Psoas muscle (tissue), 8 donors: ENCODE measurements around the gene ZAP70. TPM values are rescaled to one million over a fixed set of nuclear protein-coding genes. Genes with fewer than 3 reads are reported as not detected.

ENCODE experiments used
- ATAC-seq, 4 donors: fragments of 200-7000 bp; cut with Tn5 transposase; one replicate each; pipeline ENCODE4 v1.9.1; 2020; ENCODE audit warnings: moderate library complexity in 3 of 4, mild to moderate bottlenecking in 2 of 4
- DNase-seq, 2 donors: peaks; one replicate each; pipeline ENCODE4 v3.0.0-alpha.2; 2020
- H3K27ac ChIP-seq: fragments of 200-600 bp; one replicate; pipeline ENCODE4 v1.8.0; 2022
- H3K27me3 ChIP-seq, 3 donors: fragments of 200-600 bp in 1 of 3; one replicate each; pipeline versions ENCODE4 v1.6.1 to v1.8.0; 2013 to 2022; ENCODE audit warnings: low read length in 2 of 3, mild to moderate bottlenecking in 2 of 3, moderate library complexity in 1 of 3; ENCODE audit not compliant: insufficient read depth in 3 of 3
- H3K36me3 ChIP-seq, 2 donors: fragments of 200-600 bp in 1 of 2; one replicate each; pipeline versions ENCODE4 v1.6.1 to v1.8.0; 2013 to 2022; ENCODE audit warnings: low read depth in 1 of 2, mild to moderate bottlenecking in 1 of 2, moderate library complexity in 1 of 2; ENCODE audit not compliant: insufficient read depth in 1 of 2
- H3K4me1 ChIP-seq: fragments of 200-600 bp; one replicate; pipeline ENCODE4 v1.8.0; 2022
- H3K4me3 ChIP-seq: fragments of 200-600 bp; one replicate; pipeline ENCODE4 v1.8.0; 2022; ENCODE audit warnings: mild to moderate bottlenecking
- H3K9me3 ChIP-seq: fragments of 200-600 bp; one replicate; pipeline ENCODE4 v1.8.0; 2022
- WGBS, 3 donors: extraction: QIAGEN DNeasy Blood & Tissue Kit; methylation state at CpG; one replicate each; pipeline versions ENCODE4 v1.1.6 to v1.1.7; 2013; 5-methylcytosine and 5-hydroxymethylcytosine counted together
- intact Hi-C, 2 donors: fragments of 100-400 bp; cut with DNase I; formaldehyde crosslinking; loops; one replicate each; pipeline versions ENCODE4 v1.11.0 to v1.14.2; 2022
- polyA plus RNA-seq, 3 donors: library from polyadenylated mRNA; stranded (reverse); fragments of 200-250 nt; gene quantifications; one replicate each; pipeline ENCODE4 v1.2.3, GENCODE V29; 2013
- total RNA-seq, 4 donors: library from RNA; stranded (reverse); fragmentation: NEBNext Ultra II Directional in 2 of 4; extraction: Animal tissue kit (Norgen Biotek cat#: 25700) in 2 of 4; gene quantifications; one replicate each; pipeline versions ENCODE4 v1.2.1 to v1.2.4, GENCODE V29; 2021 to 2023
- TF ChIP-seq, protein P1 (sequence below): fragments of 200-600 bp; IDR thresholded peaks from one replicate; pipeline ENCODE4 v1.8.0; 2022; ENCODE audit warnings: antibody characterized with exemption
- donor health status: healthy with polysubstance abuse.
- donor health status: DM: no; HTN: no; CAD: no; lungs with moderate emphysema.
- donor health status: Bipolar disorder and iron deficiency.
- donor health status: healthy.
- donor health status: DM: yes; HTN: yes; CAD: no.
- donor health status: DM: no; HTN: no; CAD: no.
- donor health status: DM: no; HTN: no; CAD: no.
- donor health status: DM: yes; HTN: yes; CAD: no.

Gene ZAP70
- total and polyA plus RNA-seq, 7 donors = 0.40 to 1.2 (median 0.74) TPM

DNA sequence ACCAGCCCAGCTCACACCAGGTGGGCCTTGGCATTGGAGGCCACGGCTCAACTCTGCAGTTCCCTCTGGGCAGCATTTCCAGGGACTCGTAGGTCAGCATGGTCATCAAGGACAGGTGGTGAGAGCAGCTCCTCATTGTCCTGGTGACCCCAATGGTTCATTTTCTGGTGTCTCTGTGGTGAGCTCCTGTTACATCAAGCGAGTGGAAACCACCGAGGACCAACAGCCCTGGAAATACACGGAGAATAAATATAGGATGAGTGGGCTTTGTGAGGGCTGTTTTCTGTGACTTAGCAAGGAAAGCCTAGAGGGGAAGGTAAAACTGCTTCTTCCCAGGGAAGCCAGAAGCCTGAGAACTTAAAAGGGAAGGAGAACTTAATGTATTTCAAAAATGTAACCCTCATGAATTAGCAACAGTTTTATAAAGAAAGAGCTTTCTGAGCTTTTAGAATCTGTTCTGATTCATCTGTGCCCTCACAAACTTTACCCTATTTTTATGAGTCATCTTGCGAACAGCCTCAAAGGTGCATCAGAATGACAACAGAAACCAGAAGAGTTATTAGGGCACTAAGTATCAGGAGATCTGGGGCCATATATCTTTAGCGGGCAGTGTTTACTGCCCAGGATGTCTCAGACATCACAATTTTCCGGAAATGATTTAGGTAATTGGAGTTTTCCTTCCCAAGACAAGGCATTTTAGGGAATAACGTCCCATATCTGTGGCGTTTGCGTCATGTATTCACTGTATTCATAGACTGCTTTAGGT is 25.1 kb upstream of the ZAP70 start:
- H3K4me3 ChIP-seq = no peak overlapping the region
- intact Hi-C loops = no loop called here
- H3K4me1 ChIP-seq = no peaks in the 10 kb centered on the region
- no peak overlapping the region for H3K27ac ChIP-seq
- TF ChIP-seq, protein P1, sequence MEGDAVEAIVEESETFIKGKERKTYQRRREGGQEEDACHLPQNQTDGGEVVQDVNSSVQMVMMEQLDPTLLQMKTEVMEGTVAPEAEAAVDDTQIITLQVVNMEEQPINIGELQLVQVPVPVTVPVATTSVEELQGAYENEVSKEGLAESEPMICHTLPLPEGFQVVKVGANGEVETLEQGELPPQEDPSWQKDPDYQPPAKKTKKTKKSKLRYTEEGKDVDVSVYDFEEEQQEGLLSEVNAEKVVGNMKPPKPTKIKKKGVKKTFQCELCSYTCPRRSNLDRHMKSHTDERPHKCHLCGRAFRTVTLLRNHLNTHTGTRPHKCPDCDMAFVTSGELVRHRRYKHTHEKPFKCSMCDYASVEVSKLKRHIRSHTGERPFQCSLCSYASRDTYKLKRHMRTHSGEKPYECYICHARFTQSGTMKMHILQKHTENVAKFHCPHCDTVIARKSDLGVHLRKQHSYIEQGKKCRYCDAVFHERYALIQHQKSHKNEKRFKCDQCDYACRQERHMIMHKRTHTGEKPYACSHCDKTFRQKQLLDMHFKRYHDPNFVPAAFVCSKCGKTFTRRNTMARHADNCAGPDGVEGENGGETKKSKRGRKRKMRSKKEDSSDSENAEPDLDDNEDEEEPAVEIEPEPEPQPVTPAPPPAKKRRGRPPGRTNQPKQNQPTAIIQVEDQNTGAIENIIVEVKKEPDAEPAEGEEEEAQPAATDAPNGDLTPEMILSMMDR = no peak
- DNase-seq (no peak), ATAC-seq (no peak)
- no peaks in the 10 kb centered on the region for H3K9me3 ChIP-seq
- H3K36me3 ChIP-seq = no peaks in the 10 kb centered on the region
- no peaks in the 10 kb centered on the region for H3K27me3 ChIP-seq
- WGBS, 3 donors = 76 to 82% (median 79%) methylated on average over 11 of the region's 11 CpGs

DNA sequence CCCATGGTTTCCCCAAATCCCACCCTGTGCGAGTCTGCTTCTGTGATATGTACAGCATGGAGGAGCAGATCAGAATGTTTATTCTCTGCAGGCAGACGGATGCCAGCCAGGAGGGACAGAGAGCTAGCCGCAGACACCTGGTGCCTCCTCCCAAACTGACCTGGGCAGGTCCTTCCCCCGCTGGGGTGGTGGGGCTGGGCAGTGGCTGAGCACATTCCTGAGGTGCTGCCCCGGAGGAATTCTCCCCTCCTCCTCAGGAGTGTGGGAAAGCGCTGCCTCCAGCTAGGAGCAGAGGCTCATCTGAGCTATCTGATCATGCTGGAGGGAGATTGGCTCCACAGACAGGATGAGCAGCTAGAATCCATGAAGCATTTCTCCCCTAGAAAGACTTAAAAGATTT is 22.2 kb upstream of the ZAP70 start:
- TF ChIP-seq, protein P1 = no peak
- ATAC-seq = no peak
- Histone ChIP-seq H3K27me3 (no peaks in the 10 kb centered on the region), H3K4me1 (no peaks in the 10 kb centered on the region), H3K36me3 (no peaks in the 10 kb centered on the region), H3K9me3 (no peaks in the 10 kb centered on the region), H3K4me3 (no peak overlapping the region), H3K27ac (no peak overlapping the region)
- no peak for DNase-seq
- intact Hi-C loops = loop anchor here in 1 of 2 donors (10.0 kb wide), 2 partner anchors 96 to 1626 kb away; no protein-coding TSS in a partner anchor
- WGBS, 3 donors = 66 to 69% (median 68%) methylated on average over 6 of the region's 6 CpGs

DNA sequence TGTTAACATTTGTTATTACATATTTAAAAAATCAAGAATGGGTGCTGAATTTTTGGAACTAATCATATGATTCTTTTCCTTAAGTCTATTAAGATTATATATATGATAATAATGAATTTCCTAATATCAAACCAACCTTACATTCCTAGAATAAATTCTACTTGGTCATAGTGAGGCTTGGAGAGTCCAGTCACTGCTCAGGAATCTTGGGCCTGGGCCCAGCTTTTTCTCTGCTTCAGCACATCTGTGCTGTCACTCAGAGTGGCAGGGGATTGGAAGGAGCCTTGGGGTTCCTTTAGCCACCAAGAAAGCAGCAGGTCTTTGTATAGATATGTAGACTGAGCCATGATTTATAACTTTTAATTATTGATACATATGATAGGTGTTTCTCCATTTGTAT is 19.9 kb upstream of the ZAP70 start:
- H3K4me3 ChIP-seq = no peak overlapping the region
- TF ChIP-seq, protein P1 = no peak
- no peaks in the 10 kb centered on the region for H3K9me3 ChIP-seq
- no peaks in the 10 kb centered on the region for H3K4me1 ChIP-seq
- intact Hi-C loops = loop anchor here in 1 of 2 donors (10.0 kb wide), 2 partner anchors 99 to 1629 kb away; no protein-coding TSS in a partner anchor
- DNase-seq = no peak
- H3K27me3 ChIP-seq = no peaks in the 10 kb centered on the region
- H3K27ac ChIP-seq = no peak overlapping the region
- ATAC-seq = peak; percentile 58 to 76 (median 64)
- H3K36me3 ChIP-seq = no peaks in the 10 kb centered on the region

DNA sequence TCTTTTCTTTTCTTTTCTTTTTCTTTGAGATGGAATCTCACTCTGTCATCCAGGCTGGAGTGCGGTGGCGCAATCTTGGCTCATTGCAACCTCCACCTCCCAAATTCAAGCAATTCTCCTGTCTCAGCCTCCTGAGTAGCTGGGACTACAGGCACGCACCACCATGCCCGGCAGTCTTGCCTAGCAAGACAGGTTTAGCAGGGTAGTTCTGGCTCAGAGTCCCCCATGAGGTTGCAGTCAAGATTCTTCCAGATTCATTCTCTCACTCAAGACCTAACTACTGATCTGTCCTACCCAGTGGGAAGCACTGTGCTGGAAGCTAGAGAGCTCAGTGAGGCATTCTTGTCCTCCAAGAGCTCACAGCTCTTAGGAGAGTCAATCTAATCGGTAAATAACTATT is 17.6 kb upstream of the ZAP70 start:
- H3K4me3 ChIP-seq = no peak overlapping the region
- no peaks in the 10 kb centered on the region for H3K36me3 ChIP-seq
- intact Hi-C loops = loop anchor here (2.0 to 10.0 kb wide), 6 partner anchors 31 to 1631 kb away; partner anchors contain the start of genes ACTR1B (in 1 of the 2) and COX5B (in 1 of the 2)
- TF ChIP-seq, protein P1 = no peak
- ATAC-seq (no peak), DNase-seq (no peak)
- no peaks in the 10 kb centered on the region for H3K4me1 ChIP-seq
- no peak overlapping the region for H3K27ac ChIP-seq
- H3K9me3 ChIP-seq = no peaks in the 10 kb centered on the region
- 93 to 98% (median 95%) methylated on average over 5 of the region's 5 CpGs for WGBS, 3 donors
- H3K27me3 ChIP-seq = no peaks in the 10 kb centered on the region
